K562 (cell line): ENCODE measurements around the gene HNRNPF. TPM values are rescaled to one million over a fixed set of nuclear protein-coding genes. Genes with fewer than 3 reads are reported as not detected.

Experiments used
- BHLHE40 ChIP-seq: IDR thresholded peaks from 2 replicates; pipeline ENCODE4 v1.6.1; 2011; ENCODE audit warnings: low read length, improper control_type of control experiment
- CBFA2T2 ChIP-seq: fragments of 450-650 bp; conservative IDR thresholded peaks from 2 replicates; pipeline ENCODE4 v1.6.1; 2017; ENCODE audit warnings: mild to moderate bottlenecking
- CREB3L1 ChIP-seq: fragments of 450-650 bp; IDR thresholded peaks from 2 replicates; pipeline ENCODE4 v1.6.1; 2014; ENCODE audit warnings: low read depth, mild to moderate bottlenecking, moderate library complexity, borderline replicate concordance
- DPF2 ChIP-seq: fragments of 450-650 bp; IDR thresholded peaks from 2 replicates; pipeline ENCODE4 v1.6.1; 2016
- EHMT2 ChIP-seq: fragments of 450-650 bp; IDR thresholded peaks from 2 replicates; pipeline ENCODE4 v1.6.1; 2018; ENCODE audit warnings: antibody characterized with exemption
- HBP1 ChIP-seq: fragments of 450-650 bp; formaldehyde crosslinking; IDR thresholded peaks from 2 replicates; pipeline ENCODE4 v1.4.0; 2022; ENCODE audit warnings: missing genetic modification characterization
- KDM1A ChIP-seq, 2 experiments: fragments of 450-650 bp; IDR thresholded peaks; 2 replicates each; pipeline ENCODE4 v1.6.1; 2016; ENCODE audit warnings: mild to moderate bottlenecking in 2 of 2
- LEF1 ChIP-seq: fragments of 450-650 bp; IDR thresholded peaks from 2 replicates; pipeline ENCODE4 v1.6.1; 2016; ENCODE audit warnings: mild to moderate bottlenecking
- MAFG ChIP-seq: fragments of 450-650 bp; conservative IDR thresholded peaks from 2 replicates; pipeline ENCODE4 v1.6.1; 2016; ENCODE audit warnings: missing genetic modification characterization, missing compliant biosample characterization
- POLR2A ChIP-seq: fragments of 450-650 bp; conservative IDR thresholded peaks from 2 replicates; pipeline ENCODE4 v1.6.1; 2016
- POLR2B ChIP-seq: fragments of 450-650 bp; IDR thresholded peaks from 2 replicates; pipeline ENCODE4 v1.6.1; 2018; ENCODE audit warnings: low read depth; ENCODE audit not compliant: partially characterized antibody
- SMARCB1 ChIP-seq: IDR thresholded peaks from 2 replicates; pipeline ENCODE4 v1.6.1; 2011; ENCODE audit warnings: improper control_type of control experiment, low read depth; ENCODE audit not compliant: insufficient read length
- SUPT5H ChIP-seq: fragments of 450-650 bp; IDR thresholded peaks from 2 replicates; pipeline ENCODE4 v1.6.1; 2016
- TSHZ1 ChIP-seq: fragments of 250-450 bp; sonication (Bioruptor Pico); IDR thresholded peaks from 2 replicates; pipeline ENCODE4 v1.4.0; 2020; ENCODE audit warnings: mild to moderate bottlenecking, moderate library complexity
- ZNF445 ChIP-seq: fragments of 250-450 bp; sonication (Bioruptor Pico); IDR thresholded peaks from 2 replicates; pipeline ENCODE4 v1.4.0; 2020; ENCODE audit warnings: low read depth, mild to moderate bottlenecking, moderate library complexity
- polyA plus RNA-seq, 8 experiments: library from polyadenylated mRNA; depleted of rRNA in 4 of 8; stranded (reverse) in 5 of 8; unstranded in 3 of 8; fragments of >200 nt; fragmentation: Nextera tagmentation in 2 of 8; fragmentation: Illumina TruSeq in 1 of 8; extraction: Ambion mirVana in 2 of 8; extraction: Trizol in 1 of 8; gene quantifications; 2 replicates each; pipeline versions ENCODE4 v1.2.1 to v1.2.3, GENCODE V29; 2011 to 2014; ENCODE audit warnings: inconsistent platforms in 1 of 8, missing spikeins in 1 of 8
- total RNA-seq, 7 experiments: library from RNA; depleted of rRNA in 6 of 7; stranded (reverse); fragments of >200 nt in 6 of 7; fragmentation: Illumina TruSeq in 2 of 7; extraction: Trizol in 2 of 7; gene quantifications; 2 replicates each; pipeline versions ENCODE4 v1.2.1 to v1.2.3, GENCODE V29; 2011 to 2021; ENCODE audit warnings: low replicate concordance in 1 of 7
- TF ChIP-seq, protein P1 (sequence below): fragments of 200-800 bp; sonication (Bioruptor generic); IDR thresholded peaks from 2 replicates; pipeline ENCODE4 v1.6.1; 2017; ENCODE audit warnings: missing genetic modification characterization, missing compliant biosample characterization

Gene HNRNPF
- total and polyA plus RNA-seq, 9 of the 15 experiments (the other 6 are each of a cell fraction or from before 2014, with no cell fraction given) = 192 to 489 (median 416) TPM

DNA sequence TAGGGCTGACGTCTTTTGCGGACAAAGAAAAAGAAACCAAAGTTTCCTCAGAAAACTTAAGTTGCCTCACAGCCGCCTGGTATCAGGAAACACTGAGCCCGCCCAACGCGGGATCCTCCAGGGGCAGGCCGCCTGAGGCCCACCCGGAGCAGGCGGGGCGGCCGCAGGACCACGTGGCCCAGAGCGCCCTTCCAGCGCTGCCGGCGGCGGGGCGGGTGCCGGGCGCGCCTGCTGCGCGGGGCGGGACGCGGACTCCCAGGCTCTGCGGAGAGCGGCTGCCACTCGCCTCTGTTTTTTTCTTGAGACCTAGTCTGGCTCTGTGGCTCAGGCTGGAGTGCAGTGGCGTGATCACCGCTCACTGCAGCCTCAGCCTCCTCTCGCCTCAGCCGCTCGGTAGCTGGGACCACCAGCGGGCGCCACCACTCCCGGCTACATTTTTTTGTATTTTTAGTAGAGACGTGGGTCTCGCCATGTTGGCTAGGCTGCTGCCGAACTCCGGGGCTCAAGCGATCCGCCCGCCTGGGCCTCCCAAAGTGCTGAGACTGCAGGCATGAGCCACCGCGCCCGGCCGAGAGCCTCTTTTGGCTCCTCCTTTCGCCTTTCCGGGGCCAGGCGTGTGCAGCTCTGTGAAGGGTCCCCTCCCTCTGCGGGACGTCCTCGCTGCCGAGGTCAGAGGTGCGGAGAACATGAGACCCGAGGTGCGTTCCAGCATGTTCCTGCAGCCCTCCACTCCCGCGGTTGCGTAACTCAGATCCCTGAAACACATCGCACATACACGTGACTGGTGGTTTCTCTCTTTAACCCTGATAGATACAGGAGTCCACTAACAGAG is 11.6 kb upstream of the HNRNPF start (continued):
- TF ChIP-seq TSHZ1 (CRISPR knock-in tag) (no peak), POLR2B (peak; percentile 68), EHMT2 (0 out of 2 replicates have a peak, but pooled peaks have one; percentile 19), SMARCB1 (no peak), HBP1 (peak; percentile 77; the same call in 1 of the 2 replicates), ZNF445 (CRISPR knock-in tag) (peak; percentile 74; the same call in 1 of the 2 replicates), DPF2 (peak; percentile 72), SUPT5H (peak; percentile 82), KDM1A (IDR thresholded peaks at IDR 0.05) (peak in 1 of 2 experiments; percentile 59; a peak in 2 of 4 replicates), LEF1 (0 out of 2 replicates have a peak, but pooled peaks have one; percentile 62), MAFG (tag) (peak; percentile 42; the same call in 1 of the 2 replicates), CREB3L1 (0 out of 2 replicates have a peak, but pooled peaks have one; percentile 15), BHLHE40 (peak; percentile 90), POLR2A (peak; percentile 83), CBFA2T2 (0 out of 2 replicates have a peak, but pooled peaks have one; percentile 26)
- TF ChIP-seq, protein P1, sequence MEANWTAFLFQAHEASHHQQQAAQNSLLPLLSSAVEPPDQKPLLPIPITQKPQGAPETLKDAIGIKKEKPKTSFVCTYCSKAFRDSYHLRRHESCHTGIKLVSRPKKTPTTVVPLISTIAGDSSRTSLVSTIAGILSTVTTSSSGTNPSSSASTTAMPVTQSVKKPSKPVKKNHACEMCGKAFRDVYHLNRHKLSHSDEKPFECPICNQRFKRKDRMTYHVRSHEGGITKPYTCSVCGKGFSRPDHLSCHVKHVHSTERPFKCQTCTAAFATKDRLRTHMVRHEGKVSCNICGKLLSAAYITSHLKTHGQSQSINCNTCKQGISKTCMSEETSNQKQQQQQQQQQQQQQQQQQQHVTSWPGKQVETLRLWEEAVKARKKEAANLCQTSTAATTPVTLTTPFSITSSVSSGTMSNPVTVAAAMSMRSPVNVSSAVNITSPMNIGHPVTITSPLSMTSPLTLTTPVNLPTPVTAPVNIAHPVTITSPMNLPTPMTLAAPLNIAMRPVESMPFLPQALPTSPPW (CRISPR knock-in tag) = peak; percentile 77
